Esophagus squamous epithelium (tissue), 4 donors: ENCODE results near the gene UFSP2.

Source experiments
- POLR2A ChIP-seq, 4 donors: fragments of 450-650 bp; IDR thresholded peaks; one replicate each; pipeline ENCODE4 v1.6.1; 2017; ENCODE audit warnings: antibody characterized with exemption in 4 of 4, mild to moderate bottlenecking in 4 of 4, moderate library complexity in 3 of 4
- TF ChIP-seq, protein P1 (sequence below), 6 experiments: fragments of 450-650 bp in 4 of 6; fragments of 200-600 bp in 2 of 6; sonication (generic) in 2 of 6; IDR thresholded peaks; one replicate each; pipeline ENCODE4 v1.5.1; 2016 to 2019; ENCODE audit warnings: antibody characterized with exemption in 6 of 6, mild to moderate bottlenecking in 4 of 6, moderate library complexity in 4 of 6

DNA sequence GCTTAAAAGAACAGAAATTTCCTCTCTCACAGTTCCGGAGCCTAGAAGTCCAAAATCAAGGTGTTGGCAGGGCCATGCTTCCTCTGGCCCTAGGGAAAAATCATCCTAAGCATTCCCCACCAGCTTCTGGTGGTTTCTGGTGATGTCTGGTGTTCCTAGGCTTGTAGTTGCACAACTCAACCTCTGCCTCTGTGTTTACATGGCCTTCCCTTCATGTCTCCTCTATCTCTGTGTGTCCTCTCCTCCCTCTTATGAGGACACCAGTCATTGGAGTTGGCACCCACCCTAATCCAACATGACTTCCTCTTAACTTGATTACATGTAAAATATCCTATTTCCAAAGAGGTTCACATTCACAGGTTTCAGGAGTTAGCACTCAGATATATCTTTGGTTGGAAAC lies 45.4 kb downstream of the UFSP2 start:
- TF ChIP-seq, protein P1, sequence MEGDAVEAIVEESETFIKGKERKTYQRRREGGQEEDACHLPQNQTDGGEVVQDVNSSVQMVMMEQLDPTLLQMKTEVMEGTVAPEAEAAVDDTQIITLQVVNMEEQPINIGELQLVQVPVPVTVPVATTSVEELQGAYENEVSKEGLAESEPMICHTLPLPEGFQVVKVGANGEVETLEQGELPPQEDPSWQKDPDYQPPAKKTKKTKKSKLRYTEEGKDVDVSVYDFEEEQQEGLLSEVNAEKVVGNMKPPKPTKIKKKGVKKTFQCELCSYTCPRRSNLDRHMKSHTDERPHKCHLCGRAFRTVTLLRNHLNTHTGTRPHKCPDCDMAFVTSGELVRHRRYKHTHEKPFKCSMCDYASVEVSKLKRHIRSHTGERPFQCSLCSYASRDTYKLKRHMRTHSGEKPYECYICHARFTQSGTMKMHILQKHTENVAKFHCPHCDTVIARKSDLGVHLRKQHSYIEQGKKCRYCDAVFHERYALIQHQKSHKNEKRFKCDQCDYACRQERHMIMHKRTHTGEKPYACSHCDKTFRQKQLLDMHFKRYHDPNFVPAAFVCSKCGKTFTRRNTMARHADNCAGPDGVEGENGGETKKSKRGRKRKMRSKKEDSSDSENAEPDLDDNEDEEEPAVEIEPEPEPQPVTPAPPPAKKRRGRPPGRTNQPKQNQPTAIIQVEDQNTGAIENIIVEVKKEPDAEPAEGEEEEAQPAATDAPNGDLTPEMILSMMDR (IDR thresholded peaks at IDR 0.05) = no peak
- no peak for TF ChIP-seq POLR2A (IDR thresholded peaks at IDR 0.05)
